ENCODE results near the gene ZNF701.

ZNF701 gene

DNA sequence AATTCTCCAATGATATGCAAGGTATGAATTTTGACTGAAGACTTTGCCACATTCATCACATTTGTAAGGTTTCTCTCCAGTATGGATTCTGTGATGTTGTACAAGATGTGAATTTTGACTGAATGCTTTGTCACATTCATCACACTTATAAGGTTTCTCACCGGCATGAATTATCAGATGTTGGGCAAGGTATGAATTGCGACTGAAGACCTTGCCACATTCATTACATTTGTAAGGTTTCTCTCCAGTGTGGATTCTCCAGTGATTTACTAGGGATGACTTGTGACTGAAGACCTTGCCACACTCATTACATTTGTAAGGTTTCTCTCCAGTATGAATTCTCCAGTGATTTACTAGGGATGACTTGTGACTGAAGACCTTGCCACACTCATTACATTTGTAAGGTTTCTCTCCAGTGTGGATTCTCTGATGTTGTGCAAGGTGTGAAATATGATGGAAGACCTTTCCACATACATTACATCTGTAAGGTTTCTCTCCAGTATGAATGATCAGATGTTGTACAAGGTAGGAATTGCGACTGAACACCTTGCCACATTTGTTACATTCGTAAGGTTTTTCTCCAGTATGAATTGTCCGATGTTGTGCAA is 43.3 kb downstream of the ZNF701 start:
- Histone ChIP-seq H3K27ac (replicated peaks) (no peak overlapping the region), H3K27me3 (ENCODE audit: insufficient read depth, poor library complexity, severe bottlenecking) (no peaks in the 10 kb centered on the region), H3K4me3 (replicated peaks; ENCODE audit: insufficient read depth, low read length) (no peak overlapping the region)
- no peak for TF ChIP-seq GABPA (IDR thresholded peaks at IDR 0.05; ENCODE audit: low read depth)
- TF ChIP-seq, protein P1, sequence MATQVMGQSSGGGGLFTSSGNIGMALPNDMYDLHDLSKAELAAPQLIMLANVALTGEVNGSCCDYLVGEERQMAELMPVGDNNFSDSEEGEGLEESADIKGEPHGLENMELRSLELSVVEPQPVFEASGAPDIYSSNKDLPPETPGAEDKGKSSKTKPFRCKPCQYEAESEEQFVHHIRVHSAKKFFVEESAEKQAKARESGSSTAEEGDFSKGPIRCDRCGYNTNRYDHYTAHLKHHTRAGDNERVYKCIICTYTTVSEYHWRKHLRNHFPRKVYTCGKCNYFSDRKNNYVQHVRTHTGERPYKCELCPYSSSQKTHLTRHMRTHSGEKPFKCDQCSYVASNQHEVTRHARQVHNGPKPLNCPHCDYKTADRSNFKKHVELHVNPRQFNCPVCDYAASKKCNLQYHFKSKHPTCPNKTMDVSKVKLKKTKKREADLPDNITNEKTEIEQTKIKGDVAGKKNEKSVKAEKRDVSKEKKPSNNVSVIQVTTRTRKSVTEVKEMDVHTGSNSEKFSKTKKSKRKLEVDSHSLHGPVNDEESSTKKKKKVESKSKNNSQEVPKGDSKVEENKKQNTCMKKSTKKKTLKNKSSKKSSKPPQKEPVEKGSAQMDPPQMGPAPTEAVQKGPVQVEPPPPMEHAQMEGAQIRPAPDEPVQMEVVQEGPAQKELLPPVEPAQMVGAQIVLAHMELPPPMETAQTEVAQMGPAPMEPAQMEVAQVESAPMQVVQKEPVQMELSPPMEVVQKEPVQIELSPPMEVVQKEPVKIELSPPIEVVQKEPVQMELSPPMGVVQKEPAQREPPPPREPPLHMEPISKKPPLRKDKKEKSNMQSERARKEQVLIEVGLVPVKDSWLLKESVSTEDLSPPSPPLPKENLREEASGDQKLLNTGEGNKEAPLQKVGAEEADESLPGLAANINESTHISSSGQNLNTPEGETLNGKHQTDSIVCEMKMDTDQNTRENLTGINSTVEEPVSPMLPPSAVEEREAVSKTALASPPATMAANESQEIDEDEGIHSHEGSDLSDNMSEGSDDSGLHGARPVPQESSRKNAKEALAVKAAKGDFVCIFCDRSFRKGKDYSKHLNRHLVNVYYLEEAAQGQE (IDR thresholded peaks at IDR 0.05; ENCODE audit: insufficient replicate concordance, low read depth): no peak
- TF ChIP-seq, protein P2, sequence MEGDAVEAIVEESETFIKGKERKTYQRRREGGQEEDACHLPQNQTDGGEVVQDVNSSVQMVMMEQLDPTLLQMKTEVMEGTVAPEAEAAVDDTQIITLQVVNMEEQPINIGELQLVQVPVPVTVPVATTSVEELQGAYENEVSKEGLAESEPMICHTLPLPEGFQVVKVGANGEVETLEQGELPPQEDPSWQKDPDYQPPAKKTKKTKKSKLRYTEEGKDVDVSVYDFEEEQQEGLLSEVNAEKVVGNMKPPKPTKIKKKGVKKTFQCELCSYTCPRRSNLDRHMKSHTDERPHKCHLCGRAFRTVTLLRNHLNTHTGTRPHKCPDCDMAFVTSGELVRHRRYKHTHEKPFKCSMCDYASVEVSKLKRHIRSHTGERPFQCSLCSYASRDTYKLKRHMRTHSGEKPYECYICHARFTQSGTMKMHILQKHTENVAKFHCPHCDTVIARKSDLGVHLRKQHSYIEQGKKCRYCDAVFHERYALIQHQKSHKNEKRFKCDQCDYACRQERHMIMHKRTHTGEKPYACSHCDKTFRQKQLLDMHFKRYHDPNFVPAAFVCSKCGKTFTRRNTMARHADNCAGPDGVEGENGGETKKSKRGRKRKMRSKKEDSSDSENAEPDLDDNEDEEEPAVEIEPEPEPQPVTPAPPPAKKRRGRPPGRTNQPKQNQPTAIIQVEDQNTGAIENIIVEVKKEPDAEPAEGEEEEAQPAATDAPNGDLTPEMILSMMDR (IDR thresholded peaks at IDR 0.05; ENCODE audit: insufficient read depth, low read length): no peak
- no peak for TF ChIP-seq SPI1 (IDR thresholded peaks at IDR 0.05; ENCODE audit: borderline replicate concordance, low read depth)
- TF ChIP-seq POLR2AphosphoS5 (IDR thresholded peaks at IDR 0.05; ENCODE audit: low read depth): no peak
- DNase-seq (ENCODE audit: low read depth in 1 of 2, low spot score in 1 of 2): no peak

DNA sequence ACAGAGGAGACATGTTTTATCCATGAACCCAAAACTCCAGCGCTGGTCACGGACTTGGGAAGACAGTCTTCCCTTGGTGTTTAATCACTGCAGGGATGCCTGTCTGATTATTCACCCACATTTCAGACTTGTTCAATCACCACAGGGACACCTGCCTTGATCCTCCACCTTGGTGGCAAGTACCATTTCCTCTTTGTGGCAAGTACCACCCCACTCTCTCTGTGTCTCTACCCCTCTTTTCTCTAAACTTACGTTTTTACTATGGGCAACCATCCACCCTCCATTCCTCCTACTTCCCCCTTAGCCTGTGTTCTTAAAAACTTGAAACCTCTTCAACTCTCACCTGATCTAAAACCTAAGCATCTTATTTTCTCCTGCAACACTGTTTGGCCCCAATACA is 51.3 kb downstream of the ZNF701 start:
- Histone ChIP-seq H3K27me3 (ENCODE audit: insufficient read depth, poor library complexity, severe bottlenecking) (no peaks in the 10 kb centered on the region), H3K27ac (replicated peaks) (no peak overlapping the region), H3K4me3 (replicated peaks; ENCODE audit: insufficient read depth, low read length) (no peak overlapping the region)
- no peak for TF ChIP-seq SPI1 (IDR thresholded peaks at IDR 0.05; ENCODE audit: borderline replicate concordance, low read depth)
- TF ChIP-seq, protein P1 (IDR thresholded peaks at IDR 0.05; ENCODE audit: insufficient replicate concordance, low read depth): no peak
- TF ChIP-seq POLR2AphosphoS5 (IDR thresholded peaks at IDR 0.05; ENCODE audit: low read depth): no peak
- TF ChIP-seq GABPA (IDR thresholded peaks at IDR 0.05; ENCODE audit: low read depth): no peak
- TF ChIP-seq, protein P2 (IDR thresholded peaks at IDR 0.05; ENCODE audit: insufficient read depth, low read length): no peak
- DNase-seq (ENCODE audit: low read depth in 1 of 2, low spot score in 1 of 2): no peak

DNA sequence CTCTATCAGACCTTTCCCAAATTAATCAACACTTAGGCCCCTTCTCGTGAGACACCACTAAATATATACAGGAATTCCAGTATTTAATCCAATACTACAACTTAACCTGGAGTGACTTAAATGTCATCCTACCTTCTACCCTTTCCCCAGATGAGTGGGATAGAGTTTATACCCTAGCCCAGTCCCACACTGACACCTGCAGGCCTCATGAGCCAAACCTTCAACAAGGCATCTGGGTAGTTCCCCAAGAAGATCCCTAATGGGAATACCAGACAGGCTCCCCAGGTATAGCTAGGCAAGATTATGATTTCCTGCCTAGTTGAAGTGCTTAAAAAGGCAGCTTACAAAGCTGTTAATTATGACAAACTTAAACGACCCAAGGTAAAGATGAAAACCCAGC is 52.2 kb downstream of the ZNF701 start:
- TF ChIP-seq GABPA (IDR thresholded peaks at IDR 0.05; ENCODE audit: low read depth) (no peak), SPI1 (IDR thresholded peaks at IDR 0.05; ENCODE audit: borderline replicate concordance, low read depth) (no peak), POLR2AphosphoS5 (IDR thresholded peaks at IDR 0.05; ENCODE audit: low read depth) (no peak)
- TF ChIP-seq, protein P2 (IDR thresholded peaks at IDR 0.05; ENCODE audit: insufficient read depth, low read length): no peak
- TF ChIP-seq, protein P1 (IDR thresholded peaks at IDR 0.05; ENCODE audit: insufficient replicate concordance, low read depth): no peak
- no peaks in the 10 kb centered on the region for H3K27me3 ChIP-seq (ENCODE audit: insufficient read depth, poor library complexity, severe bottlenecking)
- no peak for DNase-seq (ENCODE audit: low read depth in 1 of 2, low spot score in 1 of 2)
- H3K4me3 ChIP-seq (replicated peaks; ENCODE audit: insufficient read depth, low read length): no peak overlapping the region
- no peak overlapping the region for H3K27ac ChIP-seq (replicated peaks)
